Mucosa of rectum (tissue), 2 donors: Measurements from ENCODE around the gene WDR81.
"Not testable (repeated sequence)": the region's sequence is repeated elsewhere in the genome, so short reads cannot be mapped to it uniquely, and the experiment has no call there.

Experiments
- H3K27ac ChIP-seq, 2 donors: one replicate each; pipeline ENCODE4 v1.7.0; 2013; ENCODE audit warnings: inconsistent platforms in 2 of 2, low read depth in 2 of 2, low read length in 2 of 2
- H3K27me3 ChIP-seq, 2 donors: one replicate each; pipeline ENCODE4 v1.7.0; 2013; ENCODE audit warnings: low read length in 2 of 2; ENCODE audit not compliant: control insufficient read depth in 2 of 2, insufficient read depth in 2 of 2
- H3K36me3 ChIP-seq, 2 donors: one replicate each; pipeline ENCODE4 v1.7.0; 2013; ENCODE audit warnings: low read length in 2 of 2; ENCODE audit not compliant: control insufficient read depth in 2 of 2, insufficient read depth in 2 of 2
- H3K4me1 ChIP-seq, 2 donors: one replicate each; pipeline ENCODE4 v1.7.0; 2013; ENCODE audit warnings: low read length in 2 of 2, mild to moderate bottlenecking in 1 of 2; ENCODE audit not compliant: control insufficient read depth in 2 of 2, insufficient read depth in 2 of 2
- H3K4me3 ChIP-seq, 2 donors: one replicate each; pipeline ENCODE4 v1.7.0; 2013; ENCODE audit warnings: low read length in 2 of 2
- H3K9ac ChIP-seq, 2 donors: one replicate each; pipeline ENCODE4 v1.7.0; 2013; ENCODE audit warnings: low read length in 2 of 2, low read depth in 1 of 2, mild to moderate bottlenecking in 1 of 2
- H3K9me3 ChIP-seq, 2 donors: one replicate each; pipeline ENCODE4 v1.7.0; 2013; ENCODE audit warnings: low read length in 2 of 2; ENCODE audit not compliant: control insufficient read depth in 2 of 2
- donor health status: healthy.
- donor health status: Normal muscosa, but diverticular disease.

Gene WDR81

DNA sequence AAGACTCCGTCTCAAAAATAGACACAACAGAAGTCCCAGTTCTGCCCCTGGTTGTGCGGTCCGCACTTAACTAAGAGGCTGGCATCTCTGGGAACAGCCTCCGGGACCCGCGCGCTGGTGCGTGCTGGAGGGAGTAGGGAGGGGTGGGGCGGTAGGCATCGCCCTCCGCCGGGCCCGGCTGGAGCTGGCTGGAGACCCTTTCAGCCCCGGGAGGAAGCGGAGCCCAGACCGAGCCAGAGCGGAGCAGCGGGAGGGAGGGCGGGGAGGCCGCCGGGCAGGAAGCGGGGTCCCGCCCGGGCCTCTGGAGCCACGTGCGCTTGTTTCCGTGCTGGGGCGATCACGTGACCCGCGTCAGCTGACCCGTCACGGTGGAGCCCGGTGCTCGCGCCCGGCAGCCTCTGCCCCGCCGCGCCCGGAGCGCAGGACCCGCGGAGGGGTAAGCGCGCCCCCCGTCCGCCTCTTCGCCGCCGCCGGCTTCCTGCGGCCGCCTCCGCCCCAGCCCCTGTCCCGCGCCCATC is at the start of gene WDR81:
WDR81 (plus strand) TSS at position 354 of the 518 bp plus-strand sequence. CDS start 256 bp downstream, outside the sequence.
- no peaks in the 10 kb centered on the region for H3K27me3 ChIP-seq
- H3K36me3 ChIP-seq, result peaks cover 9 to 19% of the 10 kb centered on the region in 2 donors
- H3K9ac ChIP-seq, result peak within 1 kb of the TSS; percentile 52 to 65
- H3K4me3 ChIP-seq, result peak within 1 kb of the TSS; percentile 78 to 86
- peak within 1 kb of the TSS; percentile 74 to 86 for H3K27ac ChIP-seq
- H3K4me1 ChIP-seq, result peaks cover 15 to 21% of the 10 kb centered on the region in 2 donors
- H3K9me3 ChIP-seq, result no peaks in the 10 kb centered on the region

- no peaks in the 10 kb centered on the region for H3K9me3 ChIP-seq
- H3K36me3 ChIP-seq, result peaks cover 87 to 90% of the 10 kb centered on the region in 2 donors
- no peak overlapping the region for H3K9ac ChIP-seq
- no peak overlapping the region for H3K27ac ChIP-seq
- no peak overlapping the region for H3K4me3 ChIP-seq
- H3K4me1 ChIP-seq, result no peaks in the 10 kb centered on the region
- H3K27me3 ChIP-seq, result no peaks in the 10 kb centered on the region
Observed at GRCh38 chr17:1676401-1676800, 48.1 kb upstream of the WDR81 start.

GRCh38 chr17:1683459-1683858 is 41.0 kb upstream of the WDR81 start:
- H3K9ac ChIP-seq, result peak overlapping the region; percentile 60 to 84
- peak overlapping the region; percentile 84 to 87 for H3K4me3 ChIP-seq
- peaks cover 9 to 15% of the 10 kb centered on the region in 2 donors for H3K4me1 ChIP-seq
- peaks cover 42 to 44% of the 10 kb centered on the region in 2 donors for H3K36me3 ChIP-seq
- no peaks in the 10 kb centered on the region for H3K9me3 ChIP-seq
- no peaks in the 10 kb centered on the region for H3K27me3 ChIP-seq
- peak overlapping the region in 1 of 2 donors; percentile 95 for H3K27ac ChIP-seq

DNA sequence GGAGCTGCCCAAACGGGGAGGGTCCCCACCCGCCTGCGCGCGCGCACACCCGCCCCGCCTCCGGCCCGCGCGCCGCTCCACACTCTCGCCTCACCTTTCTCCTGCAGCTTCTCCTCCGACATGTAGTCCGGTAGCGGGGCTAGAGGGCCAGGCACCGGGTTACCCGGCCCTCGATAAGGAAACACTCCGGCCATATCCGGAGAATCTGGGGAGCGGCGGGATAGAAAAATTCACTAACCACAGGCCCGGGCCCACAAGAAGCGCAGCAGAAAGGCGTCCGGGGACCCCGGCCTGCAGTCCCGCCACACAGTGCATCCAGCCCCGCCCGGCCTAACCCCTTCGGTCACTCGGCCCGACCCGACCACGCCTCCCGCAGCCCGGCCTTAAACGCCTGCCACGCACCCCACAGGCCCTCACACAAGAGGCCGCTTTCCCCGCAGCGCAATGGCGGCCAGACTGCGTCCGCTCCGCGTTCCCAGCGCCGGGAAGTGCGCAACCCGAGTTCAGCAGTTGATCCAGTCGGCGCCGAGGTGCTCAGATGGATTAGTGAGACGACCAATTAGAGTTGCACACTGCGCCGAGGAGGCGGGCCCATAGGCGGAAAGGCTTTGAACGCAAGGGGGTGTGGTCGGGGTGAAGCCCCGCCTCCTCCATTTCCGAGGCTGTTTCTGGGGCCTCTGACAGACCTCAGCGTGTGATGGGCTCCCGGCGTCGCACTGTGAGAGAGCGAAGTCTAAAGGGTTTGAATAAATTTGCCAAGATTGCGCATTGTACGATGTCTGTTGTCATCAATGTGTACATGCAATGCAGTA is 39.9 kb upstream of the WDR81 start, which contains the start of gene PRPF8:
PRPF8 (minus strand) TSS at position 490 of the 812 bp plus-strand sequence; CDS start at position 194, 296 bp downstream.
- no peaks in the 10 kb centered on the region for H3K27me3 ChIP-seq
- H3K9me3 ChIP-seq, result no peaks in the 10 kb centered on the region
- H3K36me3 ChIP-seq, result peaks cover 31 to 33% of the 10 kb centered on the region in 2 donors
- H3K9ac ChIP-seq, result peak within 1 kb of the TSS; percentile 81 to 84
- H3K4me1 ChIP-seq, result peaks cover 9 to 15% of the 10 kb centered on the region in 2 donors
- peak within 1 kb of the TSS; percentile 84 to 87 for H3K4me3 ChIP-seq
- H3K27ac ChIP-seq, result peak within 1 kb of the TSS; percentile 92 to 95

GRCh38 chr17:1686086-1686485 is 38.4 kb upstream of the WDR81 start:
- peaks cover 17 to 18% of the 10 kb centered on the region in 2 donors for H3K36me3 ChIP-seq
- peaks cover 9 to 15% of the 10 kb centered on the region in 2 donors for H3K4me1 ChIP-seq
- no peaks in the 10 kb centered on the region for H3K9me3 ChIP-seq
- no peak overlapping the region for H3K9ac ChIP-seq
- H3K4me3 ChIP-seq, result no peak overlapping the region
- no peak overlapping the region for H3K27ac ChIP-seq
- no peaks in the 10 kb centered on the region for H3K27me3 ChIP-seq

GRCh38 chr17:1688405-1688804 is 36.1 kb upstream of the WDR81 start:
- not testable (repeated sequence) for H3K36me3 ChIP-seq, H3K9me3 ChIP-seq, H3K27ac ChIP-seq, H3K9ac ChIP-seq, H3K4me3 ChIP-seq, H3K4me1 ChIP-seq, H3K27me3 ChIP-seq

DNA sequence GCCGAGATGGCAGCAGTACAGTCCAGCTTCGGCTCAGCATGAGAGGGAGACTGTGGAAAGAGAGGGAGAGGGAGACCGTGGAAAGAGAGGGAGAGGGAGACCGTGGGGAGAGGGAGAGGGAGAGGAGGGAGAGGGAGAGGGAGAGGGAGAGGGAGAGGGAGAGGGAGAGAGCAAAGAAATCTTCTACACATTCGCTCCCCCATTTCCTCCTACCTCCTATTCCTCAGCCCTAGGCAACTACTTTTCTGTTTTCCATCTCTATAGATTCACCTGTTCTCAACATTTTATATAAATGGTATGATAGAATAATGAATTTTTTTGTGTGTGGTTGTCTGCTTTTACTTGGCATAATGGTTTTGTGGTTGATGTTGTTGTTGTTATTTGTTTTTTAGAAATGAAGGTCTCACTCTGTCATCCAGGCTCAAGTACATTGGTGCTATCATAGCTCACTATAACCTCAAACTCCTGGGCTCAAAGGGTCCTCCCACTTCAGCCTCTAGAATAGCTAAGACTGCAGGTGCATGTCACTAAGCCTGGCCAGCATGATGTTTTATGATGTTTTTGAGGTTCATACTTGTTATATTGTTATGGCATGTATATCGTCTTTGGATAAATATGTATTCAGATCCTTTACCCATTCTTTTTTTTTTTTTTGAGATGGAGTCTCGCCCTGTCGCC is 33.8 kb upstream of the WDR81 start:
- Histone ChIP-seq H3K9ac (no peak overlapping the region), H3K27me3 (no peaks in the 10 kb centered on the region), H3K4me1 (no peaks in the 10 kb centered on the region), H3K9me3 (no peaks in the 10 kb centered on the region), H3K27ac (no peak overlapping the region), H3K36me3 (no peaks in the 10 kb centered on the region), H3K4me3 (no peak overlapping the region)

- Histone ChIP-seq H3K9ac (no peak overlapping the region), H3K36me3 (no peaks in the 10 kb centered on the region), H3K27ac (no peak overlapping the region), H3K9me3 (no peaks in the 10 kb centered on the region), H3K4me3 (no peak overlapping the region), H3K27me3 (no peaks in the 10 kb centered on the region), H3K4me1 (no peaks in the 10 kb centered on the region)
Observed at GRCh38 chr17:1693339-1693738, 31.2 kb upstream of the WDR81 start.

GRCh38 chr17:1695365-1695764 is 29.1 kb upstream of the WDR81 start:
- Histone ChIP-seq H3K4me3 (no peak overlapping the region), H3K9ac (no peak overlapping the region), H3K36me3 (no peaks in the 10 kb centered on the region), H3K27me3 (no peaks in the 10 kb centered on the region), H3K4me1 (no peaks in the 10 kb centered on the region), H3K9me3 (no peaks in the 10 kb centered on the region), H3K27ac (no peak overlapping the region)

DNA sequence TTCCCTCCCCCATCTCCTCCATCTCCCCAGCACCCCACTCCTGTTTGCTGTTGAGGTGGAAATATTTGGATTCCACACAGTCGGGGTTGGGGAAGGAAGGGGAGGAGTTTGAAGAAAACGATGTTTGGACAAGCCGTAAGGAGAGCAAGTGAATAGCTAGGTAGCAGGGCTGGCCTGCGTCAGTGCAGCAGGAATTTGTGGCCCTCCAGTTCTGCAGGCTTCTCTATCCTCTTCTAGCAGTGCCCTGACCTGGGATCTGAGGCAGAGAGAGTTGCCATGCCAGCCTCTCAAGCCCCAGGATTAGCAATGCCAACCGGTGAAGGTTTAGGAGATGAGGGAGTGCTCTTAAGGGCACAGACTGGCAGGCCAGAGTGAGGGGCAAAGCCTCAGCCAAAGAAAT is 26.8 kb upstream of the WDR81 start:
- Histone ChIP-seq H3K9me3 (no peaks in the 10 kb centered on the region), H3K36me3 (no peaks in the 10 kb centered on the region), H3K27me3 (no peaks in the 10 kb centered on the region), H3K4me3 (no peak overlapping the region), H3K4me1 (no peaks in the 10 kb centered on the region), H3K9ac (no peak overlapping the region), H3K27ac (no peak overlapping the region)
